Osteoblast (primary cell): ENCODE results near the gene UBE2R2. TPM values are rescaled to one million over a fixed set of nuclear protein-coding genes. Genes with fewer than 3 reads are reported as not detected.
A peak's percentile ranks its signal among the peaks of the same experiment; 100 is the strongest.

Experiments used
- DNase-seq: peaks from one replicate; pipeline ENCODE4 v3.0.0; 2011; ENCODE audit warnings: low spot score, mixed read lengths; ENCODE audit not compliant: insufficient read length; ENCODE audit errors: missing footprints
- H2AFZ ChIP-seq: 2 replicates; pipeline ENCODE4 v1.6.0; 2011; ENCODE audit warnings: mild to moderate bottlenecking, low read length
- H3K27ac ChIP-seq: 2 replicates; pipeline ENCODE4 v1.5.1; 2011; ENCODE audit warnings: mild to moderate bottlenecking, low read depth, low read length, moderate library complexity
- H3K27me3 ChIP-seq: 2 replicates; pipeline ENCODE4 v1.6.0; 2012; ENCODE audit warnings: mild to moderate bottlenecking, control low read depth, inconsistent platforms, low read length, moderate library complexity; ENCODE audit not compliant: insufficient read depth
- H3K36me3 ChIP-seq: 2 replicates; pipeline ENCODE4 v1.5.1; 2011; ENCODE audit warnings: mild to moderate bottlenecking, low read length, control low read depth, moderate library complexity; ENCODE audit not compliant: insufficient read depth
- H3K4me1 ChIP-seq: 2 replicates; pipeline ENCODE4 v1.5.1; 2011; ENCODE audit warnings: mild to moderate bottlenecking, low read length, control low read depth, moderate library complexity; ENCODE audit not compliant: insufficient read depth
- H3K4me2 ChIP-seq: 2 replicates; pipeline ENCODE4 v1.6.0; 2011; ENCODE audit warnings: mild to moderate bottlenecking, low read length; ENCODE audit not compliant: insufficient read depth
- H3K4me3 ChIP-seq: fragments of 200-600 bp; sonication (generic); 3 replicates; pipeline ENCODE4 v1.5.1; 2012; ENCODE audit warnings: mild to moderate bottlenecking, low read length, inconsistent platforms; ENCODE audit not compliant: insufficient read depth
- H3K79me2 ChIP-seq: 2 replicates; pipeline ENCODE4 v1.6.0; 2012; ENCODE audit warnings: mild to moderate bottlenecking, low read length, control low read depth, inconsistent platforms; ENCODE audit not compliant: insufficient read depth
- H3K9me3 ChIP-seq: 2 replicates; pipeline ENCODE4 v1.5.1; 2011; ENCODE audit warnings: low read depth, low read length, control low read depth
- H4K20me1 ChIP-seq: 2 replicates; pipeline ENCODE4 v1.6.0; 2012; ENCODE audit warnings: mild to moderate bottlenecking, low read length, control low read depth; ENCODE audit not compliant: insufficient read depth
- CTCF ChIP-seq: IDR thresholded peaks from 2 replicates; pipeline ENCODE4 v1.5.1; 2011; ENCODE audit warnings: mild to moderate bottlenecking, low read depth, low read length, moderate library complexity; ENCODE audit errors: extremely low read depth
- total RNA-seq: library from RNA; depleted of rRNA; stranded (reverse); fragments of >200 nt; gene quantifications from 2 replicates; pipeline ENCODE4 v1.2.3, GENCODE V29; 2012

The UBE2R2 gene
- total RNA-seq, 1 donor: 21.4 TPM

GRCh38 chr9:33946779-33947535 lies 130.0 kb downstream of the UBE2R2 start:
- H3K4me1 ChIP-seq: peaks cover 40% of the 10 kb centered on the region
- peaks cover 5% of the 10 kb centered on the region for H3K79me2 ChIP-seq
- H3K27ac ChIP-seq: peak overlapping the region; percentile 52
- H3K9me3 ChIP-seq: no peaks in the 10 kb centered on the region
- peak; percentile 92 for DNase-seq
- peaks cover 23% of the 10 kb centered on the region for H4K20me1 ChIP-seq
- peak overlapping the region; percentile 58 for H3K4me2 ChIP-seq
- no peak overlapping the region for H2AFZ ChIP-seq
- H3K27me3 ChIP-seq: no peaks in the 10 kb centered on the region
- peak overlapping the region; percentile 7 for H3K4me3 ChIP-seq
- peaks cover 21% of the 10 kb centered on the region for H3K36me3 ChIP-seq
- no peak for TF ChIP-seq CTCF

- Histone ChIP-seq H3K79me2 (peaks cover 5% of the 10 kb centered on the region), H3K9me3 (no peaks in the 10 kb centered on the region), H3K27ac (no peak overlapping the region), H4K20me1 (peaks cover 23% of the 10 kb centered on the region), H3K4me2 (no peak overlapping the region), H3K36me3 (peaks cover 12% of the 10 kb centered on the region), H3K27me3 (no peaks in the 10 kb centered on the region), H3K4me1 (peaks cover 25% of the 10 kb centered on the region), H2AFZ (no peak overlapping the region), H3K4me3 (no peak overlapping the region)
- no peak for DNase-seq
- no peak for TF ChIP-seq CTCF
Measured at GRCh38 chr9:33950371-33950770, 133.4 kb downstream of the UBE2R2 start.

GRCh38 chr9:33952066-33952465 lies 135.1 kb downstream of the UBE2R2 start:
- Histone ChIP-seq H3K9me3 (no peaks in the 10 kb centered on the region), H4K20me1 (peaks cover 18% of the 10 kb centered on the region), H3K4me3 (no peak overlapping the region), H3K79me2 (peaks cover 5% of the 10 kb centered on the region), H3K4me1 (peaks cover 14% of the 10 kb centered on the region), H3K27ac (no peak overlapping the region), H3K27me3 (no peaks in the 10 kb centered on the region), H2AFZ (no peak overlapping the region), H3K36me3 (peaks cover 23% of the 10 kb centered on the region), H3K4me2 (no peak overlapping the region)
- no peak for TF ChIP-seq CTCF
- no peak for DNase-seq

GRCh38 chr9:33956544-33956943 lies 139.6 kb downstream of the UBE2R2 start:
- H3K79me2 ChIP-seq: no peaks in the 10 kb centered on the region
- no peak for DNase-seq
- peaks cover 29% of the 10 kb centered on the region for H3K36me3 ChIP-seq

More at GRCh38 chr9:33956544-33956943, 139.6 kb downstream of the UBE2R2 start:
- no peaks in the 10 kb centered on the region for H3K27me3 ChIP-seq
- H3K9me3 ChIP-seq: no peaks in the 10 kb centered on the region
- H3K27ac ChIP-seq: no peak overlapping the region
- no peak overlapping the region for H3K4me3 ChIP-seq
- H3K4me2 ChIP-seq: no peak overlapping the region
- TF ChIP-seq CTCF: no peak
- H4K20me1 ChIP-seq: peaks cover 3% of the 10 kb centered on the region
- no peaks in the 10 kb centered on the region for H3K4me1 ChIP-seq
- H2AFZ ChIP-seq: no peak overlapping the region
